NB4 (cell line): ENCODE measurements around the gene RNF133.
"Not testable (repeated sequence)": the region's sequence is repeated elsewhere in the genome, so short reads cannot be mapped to it uniquely, and the experiment has no call there.

ENCODE experiments used
- DNase-seq: peaks from one replicate; pipeline ENCODE4 v3.0.0; 2010; ENCODE audit warnings: low read depth
- H3K4me3 ChIP-seq: one replicate; pipeline ENCODE4 v1.5.1; 2011; ENCODE audit warnings: mild to moderate bottlenecking, low read depth, low read length, moderate library complexity
- MYC ChIP-seq: IDR thresholded peaks from 2 replicates; pipeline ENCODE4 v1.6.1; 2011; ENCODE audit warnings: low read depth, low read length
- POLR2A ChIP-seq: IDR thresholded peaks from 2 replicates; pipeline ENCODE4 v1.6.1; 2011; ENCODE audit warnings: mild to moderate bottlenecking; ENCODE audit not compliant: insufficient read length; ENCODE audit errors: extremely low read depth
- TF ChIP-seq, protein P1 (sequence below): IDR thresholded peaks from one replicate; pipeline ENCODE4 v1.5.1; 2012; ENCODE audit warnings: low read depth, low read length
- TF ChIP-seq, protein P2 (sequence below): IDR thresholded peaks from 2 replicates; pipeline ENCODE4 v1.6.1; 2011; ENCODE audit warnings: low read depth, low read length

The RNF133 gene

DNA sequence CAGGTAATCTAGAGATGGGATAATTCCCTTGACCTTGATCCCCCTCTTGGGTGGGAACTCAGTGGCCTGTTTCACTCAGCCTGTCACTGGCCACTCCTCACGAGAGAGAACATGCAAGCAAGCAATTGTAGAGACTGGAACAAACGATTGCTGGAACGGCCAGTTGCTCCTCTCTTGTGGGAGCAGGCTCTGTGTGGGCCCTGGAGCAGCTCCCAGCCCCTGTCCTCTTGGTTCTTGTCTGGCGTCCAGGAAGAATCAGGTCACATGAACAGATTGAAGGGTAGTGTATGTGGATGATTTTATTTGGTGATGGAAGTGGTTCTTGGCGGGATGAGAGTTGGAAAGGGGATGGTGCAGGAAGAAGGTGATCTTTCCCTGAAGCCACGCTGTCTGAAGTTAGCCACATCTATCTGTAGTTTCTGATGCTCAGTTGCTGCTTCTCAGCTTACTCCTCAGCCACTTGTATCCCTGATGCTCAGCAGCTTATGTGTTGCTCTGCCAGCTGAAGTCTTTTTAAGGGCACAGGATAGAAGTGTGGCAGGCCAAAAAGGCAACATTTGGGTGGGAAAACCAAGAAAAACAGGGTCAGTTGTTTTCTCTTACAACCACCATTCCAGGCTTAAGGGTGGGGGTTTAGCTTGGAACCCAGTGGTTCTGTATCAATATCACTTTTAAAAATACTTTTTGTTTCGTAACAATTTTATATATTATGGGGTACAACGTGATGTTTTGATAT is 15.9 kb downstream of the RNF133 start:
- DNase-seq: no peak
- TF ChIP-seq MYC (no peak), POLR2A (no peak)
- TF ChIP-seq, protein P1, sequence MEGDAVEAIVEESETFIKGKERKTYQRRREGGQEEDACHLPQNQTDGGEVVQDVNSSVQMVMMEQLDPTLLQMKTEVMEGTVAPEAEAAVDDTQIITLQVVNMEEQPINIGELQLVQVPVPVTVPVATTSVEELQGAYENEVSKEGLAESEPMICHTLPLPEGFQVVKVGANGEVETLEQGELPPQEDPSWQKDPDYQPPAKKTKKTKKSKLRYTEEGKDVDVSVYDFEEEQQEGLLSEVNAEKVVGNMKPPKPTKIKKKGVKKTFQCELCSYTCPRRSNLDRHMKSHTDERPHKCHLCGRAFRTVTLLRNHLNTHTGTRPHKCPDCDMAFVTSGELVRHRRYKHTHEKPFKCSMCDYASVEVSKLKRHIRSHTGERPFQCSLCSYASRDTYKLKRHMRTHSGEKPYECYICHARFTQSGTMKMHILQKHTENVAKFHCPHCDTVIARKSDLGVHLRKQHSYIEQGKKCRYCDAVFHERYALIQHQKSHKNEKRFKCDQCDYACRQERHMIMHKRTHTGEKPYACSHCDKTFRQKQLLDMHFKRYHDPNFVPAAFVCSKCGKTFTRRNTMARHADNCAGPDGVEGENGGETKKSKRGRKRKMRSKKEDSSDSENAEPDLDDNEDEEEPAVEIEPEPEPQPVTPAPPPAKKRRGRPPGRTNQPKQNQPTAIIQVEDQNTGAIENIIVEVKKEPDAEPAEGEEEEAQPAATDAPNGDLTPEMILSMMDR: no peak
- TF ChIP-seq, protein P2, sequence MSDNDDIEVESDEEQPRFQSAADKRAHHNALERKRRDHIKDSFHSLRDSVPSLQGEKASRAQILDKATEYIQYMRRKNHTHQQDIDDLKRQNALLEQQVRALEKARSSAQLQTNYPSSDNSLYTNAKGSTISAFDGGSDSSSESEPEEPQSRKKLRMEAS: no peak
- no peak overlapping the region for H3K4me3 ChIP-seq

DNA sequence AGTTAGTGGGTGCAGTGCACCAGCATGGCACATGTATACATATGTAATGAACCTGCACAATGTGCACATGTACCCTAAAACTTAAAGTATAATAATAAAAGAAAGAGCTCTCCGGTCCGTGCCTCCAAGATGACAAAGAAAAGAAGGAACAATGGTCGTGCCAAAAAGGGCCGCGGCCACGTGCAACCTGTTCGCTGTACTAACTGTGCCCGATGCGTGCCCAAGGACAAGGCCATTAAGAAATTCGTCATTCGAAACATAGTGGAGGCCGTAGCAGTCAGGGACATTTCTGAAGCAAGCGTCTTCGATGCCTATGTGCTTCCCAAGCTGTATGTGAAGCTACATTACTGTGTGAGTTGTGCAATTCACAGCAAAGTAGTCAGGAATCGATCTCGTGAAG is 17.7 kb downstream of the RNF133 start:
- DNase-seq: not testable (repeated sequence)

DNA sequence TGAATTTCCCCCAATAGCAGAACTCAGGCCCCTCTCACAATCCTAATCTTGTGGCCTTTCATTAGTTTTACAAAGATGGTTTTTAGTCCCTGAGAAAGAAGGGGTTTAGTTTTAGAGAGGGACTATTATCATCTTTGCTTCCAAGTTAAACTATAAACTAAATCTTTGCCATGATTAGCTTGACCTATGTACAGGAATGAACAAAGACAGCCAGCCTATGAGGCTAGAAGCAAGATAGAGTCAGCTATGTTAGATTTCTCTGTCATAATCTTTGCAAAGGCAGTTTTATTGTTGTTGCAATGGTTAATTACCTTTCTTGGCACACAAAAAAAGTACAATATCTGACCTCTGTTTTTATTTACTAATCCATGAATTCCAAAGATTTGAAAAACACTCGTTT is 19.1 kb downstream of the RNF133 start:
- TF ChIP-seq, protein P1: no peak
- TF ChIP-seq, protein P2: no peak
- TF ChIP-seq MYC (no peak), POLR2A (no peak)

More for the DNA sequence above, 17.7 kb downstream of the RNF133 start:
- H3K4me3 ChIP-seq: not testable (repeated sequence)

DNA sequence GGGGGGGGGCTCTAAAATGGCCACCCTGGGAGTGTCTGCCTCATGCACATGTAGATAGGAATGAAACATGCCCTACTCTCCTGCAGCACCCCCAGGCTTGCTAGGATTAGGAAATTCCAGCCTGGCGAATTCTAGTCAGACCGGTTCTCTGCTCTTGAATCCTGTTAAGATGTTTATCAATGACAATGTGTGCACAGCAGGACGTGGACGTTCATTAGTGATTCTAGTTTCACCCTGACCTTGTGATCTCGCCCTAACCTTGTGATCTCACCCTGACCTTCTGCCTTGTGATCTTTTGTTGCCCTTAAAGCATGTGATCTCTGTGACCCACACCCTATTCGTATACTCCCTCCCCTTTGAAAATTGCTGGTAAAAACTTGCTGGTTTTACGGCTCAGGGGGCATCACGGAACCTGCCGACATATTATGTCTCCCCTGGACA is 19.6 kb downstream of the RNF133 start:
- H3K4me3 ChIP-seq, DNase-seq: not testable (repeated sequence)

More for the DNA sequence above, 19.1 kb downstream of the RNF133 start:
- H3K4me3 ChIP-seq: no peak overlapping the region
- DNase-seq: no peak

DNA sequence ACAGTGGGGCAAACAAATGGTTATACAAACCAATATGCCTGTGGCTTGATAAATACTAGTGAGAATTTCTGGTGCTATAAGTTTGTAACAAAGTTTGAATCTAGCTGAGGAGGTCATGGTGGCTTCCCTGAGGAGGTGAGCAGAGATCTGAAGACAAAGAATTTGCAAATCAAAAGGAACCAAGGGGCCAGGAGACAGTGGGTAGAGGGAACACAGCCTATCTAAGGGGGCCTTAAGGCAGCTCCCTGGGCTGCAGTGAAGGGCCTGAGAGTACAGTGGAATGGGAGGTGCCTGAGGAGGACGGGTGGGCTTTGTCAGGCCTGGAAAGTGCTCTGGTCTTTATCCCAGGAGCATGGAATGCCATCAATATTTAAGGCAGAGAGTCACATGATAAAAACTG is 21.8 kb downstream of the RNF133 start:
- H3K4me3 ChIP-seq: no peak overlapping the region
- no peak for TF ChIP-seq MYC
- TF ChIP-seq, protein P2: no peak
- no peak for TF ChIP-seq POLR2A
- TF ChIP-seq, protein P1: no peak
- DNase-seq: no peak

DNA sequence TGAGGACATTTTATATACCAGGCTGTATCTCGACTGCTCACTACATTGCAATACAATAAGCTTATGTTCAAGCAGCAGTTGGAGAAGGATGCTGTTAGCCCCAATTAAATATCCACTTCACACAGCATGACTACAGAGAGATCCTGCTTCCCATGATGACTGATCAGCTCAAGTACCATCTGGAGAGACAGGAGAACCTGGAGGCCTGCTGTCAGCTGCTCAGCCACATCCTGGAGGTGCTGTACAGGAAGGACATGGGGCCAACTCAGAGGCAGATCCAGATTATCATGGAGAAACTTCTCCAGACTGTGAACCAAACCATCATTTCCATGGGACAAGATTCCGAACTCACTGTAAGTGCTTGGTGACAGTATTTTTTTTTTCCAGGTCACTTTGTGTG is 22.5 kb downstream of the RNF133 start:
- DNase-seq: no peak
- TF ChIP-seq MYC (no peak), POLR2A (no peak)
- TF ChIP-seq, protein P2: no peak
- TF ChIP-seq, protein P1: no peak

DNA sequence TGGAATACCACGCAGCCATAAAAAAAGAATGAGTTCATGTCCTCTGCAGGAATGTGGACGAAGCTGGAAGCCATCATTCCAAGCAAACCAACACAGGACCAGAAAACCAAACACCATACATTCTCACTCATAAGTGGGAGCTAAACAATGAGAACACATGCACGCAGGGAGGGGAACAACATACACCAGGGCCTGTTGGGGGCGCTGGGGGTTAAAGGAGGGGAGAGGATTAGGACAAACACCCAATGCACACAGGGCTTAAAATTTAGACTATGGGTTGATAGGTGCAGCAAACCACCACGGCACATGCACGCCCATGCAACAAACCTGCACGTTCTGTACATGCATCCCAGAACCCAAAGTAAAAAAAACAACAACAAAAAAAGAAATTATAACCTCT is 23.3 kb downstream of the RNF133 start:
- no peak overlapping the region for H3K4me3 ChIP-seq
- TF ChIP-seq MYC (no peak), POLR2A (no peak)
- TF ChIP-seq, protein P2: no peak
- TF ChIP-seq, protein P1: no peak
- no peak for DNase-seq

More for the DNA sequence above, 22.5 kb downstream of the RNF133 start:
- H3K4me3 ChIP-seq: no peak overlapping the region
